ENCODE results near the gene GAB2.
A peak's percentile ranks its signal among the peaks of the same experiment; 100 is the strongest.

GAB2 gene

DNA sequence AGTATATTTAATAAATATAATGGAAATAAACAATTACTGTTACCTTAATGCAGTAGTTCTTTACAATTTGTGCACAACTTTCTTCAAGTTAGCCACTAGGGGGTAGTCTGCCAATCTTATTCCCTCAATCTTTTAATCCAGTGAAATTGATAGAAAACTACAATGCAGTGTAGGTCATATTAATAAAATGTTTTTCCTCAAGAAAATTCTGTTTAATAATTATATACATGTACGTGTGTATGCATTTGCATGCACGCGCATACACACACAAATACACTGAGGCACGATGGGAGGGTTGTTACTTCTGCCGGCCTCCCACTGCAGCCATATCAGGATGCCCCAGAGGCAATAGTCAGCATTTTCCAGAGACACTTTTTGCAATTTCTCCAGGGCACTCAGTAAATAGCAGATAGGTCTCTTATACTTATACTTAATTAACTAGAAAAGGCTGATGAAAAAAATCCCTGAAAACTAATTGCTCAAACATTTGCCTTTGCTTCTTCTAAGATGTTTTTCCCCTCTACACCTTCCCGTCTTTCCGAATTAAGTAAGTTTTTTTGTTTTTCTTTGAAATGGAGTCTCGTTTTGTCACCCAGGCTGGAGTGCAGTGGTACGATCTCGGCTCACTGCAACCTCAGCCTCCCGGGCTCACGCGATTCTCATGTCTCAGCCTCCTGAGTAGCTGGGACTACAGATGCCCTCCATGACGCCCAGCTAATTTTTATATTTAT, 3.1 kb downstream of the GAB2 start:
- DNase-seq (ENCODE audit: extremely low read depth, low read depth): no peak

DNA sequence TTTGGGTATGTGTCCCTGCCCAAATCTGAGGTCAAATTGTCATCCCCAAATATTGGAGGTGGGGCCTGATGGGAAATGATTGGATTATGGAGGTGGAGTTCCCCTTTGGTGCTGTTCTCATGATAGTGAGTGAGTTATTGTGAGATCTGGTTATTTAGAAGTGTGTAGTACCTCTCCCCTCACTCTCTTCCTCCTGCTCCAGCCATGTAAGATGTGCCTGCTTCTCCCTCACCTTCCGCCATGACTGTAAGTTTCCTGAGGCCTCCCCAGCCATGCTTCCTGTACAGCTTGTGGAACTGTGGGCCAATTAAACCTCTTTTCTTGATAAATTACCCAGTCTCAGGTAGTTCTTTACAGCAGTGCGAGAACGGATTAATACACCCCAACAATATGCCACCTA, 9.0 kb downstream of the GAB2 start:
- no peak for TF ChIP-seq CTCF (IDR thresholded peaks at IDR 0.05; ENCODE audit: low read depth, low read length)
- no peak for DNase-seq (ENCODE audit: extremely low read depth, low read depth)

More for the DNA sequence above, 3.1 kb downstream of the GAB2 start:
- peak; percentile 65 for TF ChIP-seq CTCF (IDR thresholded peaks at IDR 0.05; ENCODE audit: low read depth, low read length)

GRCh38 chr11:78406568-78407196, 10.9 kb downstream of the GAB2 start:
- TF ChIP-seq CTCF (IDR thresholded peaks at IDR 0.05; ENCODE audit: low read depth, low read length): no peak
- DNase-seq (ENCODE audit: extremely low read depth, low read depth): no peak

DNA sequence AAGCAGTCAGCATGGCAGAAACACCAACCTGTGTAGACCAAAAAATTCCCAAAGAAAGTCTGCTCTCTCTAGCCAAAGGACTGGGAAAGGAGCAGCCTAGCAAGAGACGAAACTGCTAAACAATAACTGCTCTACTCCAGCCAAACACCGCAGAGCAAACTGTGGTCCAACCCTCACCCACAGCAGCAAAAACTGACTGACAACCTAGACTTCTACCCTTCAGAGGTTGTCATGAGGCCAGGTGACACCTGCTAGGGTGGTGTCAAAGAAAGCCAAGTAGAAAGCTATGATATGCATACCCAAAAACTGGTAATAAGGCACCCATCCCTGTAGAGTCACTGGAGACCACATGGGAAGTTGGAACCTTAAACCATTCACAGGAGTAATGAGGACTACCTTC, 11.8 kb downstream of the GAB2 start:
- no peak for TF ChIP-seq CTCF (IDR thresholded peaks at IDR 0.05; ENCODE audit: low read depth, low read length)
- no peak for DNase-seq (ENCODE audit: extremely low read depth, low read depth)

GRCh38 chr11:78403781-78404180, 13.8 kb downstream of the GAB2 start:
- no peak for DNase-seq (ENCODE audit: extremely low read depth, low read depth)
- no peak for TF ChIP-seq CTCF (IDR thresholded peaks at IDR 0.05; ENCODE audit: low read depth, low read length)

- DNase-seq (ENCODE audit: extremely low read depth, low read depth): no peak
- TF ChIP-seq CTCF (IDR thresholded peaks at IDR 0.05; ENCODE audit: low read depth, low read length): no peak
These were observed 14.8 kb downstream of the GAB2 start for GRCh38 chr11:78402847-78403246.

DNA sequence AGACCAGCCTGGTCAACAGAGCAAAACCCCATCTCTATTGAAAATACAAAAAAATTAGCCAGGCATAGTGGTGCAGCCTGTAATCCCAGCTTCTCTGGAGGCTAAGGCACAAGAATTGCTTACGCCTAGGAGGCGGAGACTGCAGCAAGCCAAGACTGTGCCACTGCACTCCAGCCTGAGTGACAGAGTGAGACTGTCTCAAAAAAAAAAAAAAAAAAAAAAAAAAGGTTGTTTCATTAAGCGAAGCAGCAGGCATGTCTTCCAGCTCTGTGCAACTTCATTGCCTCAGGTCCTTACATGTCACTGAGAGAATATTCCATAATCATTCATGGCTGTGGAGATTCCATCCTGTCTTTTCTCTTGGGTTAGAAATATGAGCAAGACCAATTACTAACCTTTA, 16.9 kb downstream of the GAB2 start:
- DNase-seq (ENCODE audit: extremely low read depth, low read depth): no peak
- TF ChIP-seq CTCF (IDR thresholded peaks at IDR 0.05; ENCODE audit: low read depth, low read length): no peak
